ENCODE data around the gene APRT. TPM values are rescaled to one million over a fixed set of nuclear protein-coding genes. Genes with fewer than 3 reads are reported as not detected.

Gene APRT
- total and polyA plus RNA-seq, 2 donors: 122 to 198 TPM

GRCh38 chr16:88813269-88814143 is 1.8 kb upstream of the APRT start:
- H3K9me3 ChIP-seq (ENCODE audit: control insufficient read depth in 2 of 2, insufficient read depth in 1 of 2, low read length in 1 of 2): peaks cover 0 to 8% of the 10 kb centered on the region in 2 donors
- no peak overlapping the region for H3K27ac ChIP-seq (ENCODE audit: low read depth in 1 of 2, low read length in 1 of 2)
- WGBS: 90% methylated on average over 26 of the region's 26 CpGs
- no peak for DNase-seq (ENCODE audit: low read depth in 6 of 9, low spot score in 9 of 9)
- no peak overlapping the region for H3K4me3 ChIP-seq (ENCODE audit: low read length in 2 of 2)
- H3K27me3 ChIP-seq (ENCODE audit: control insufficient read depth in 2 of 2, insufficient read depth in 1 of 2, low read length in 1 of 2): no peaks in the 10 kb centered on the region
- H3K4me1 ChIP-seq (ENCODE audit: control insufficient read depth in 2 of 2, insufficient read depth in 2 of 2, low read length in 2 of 2): peaks cover 16 to 39% of the 10 kb centered on the region in 2 donors
- peaks cover 17 to 21% of the 10 kb centered on the region in 2 donors for H3K36me3 ChIP-seq (ENCODE audit: control insufficient read depth in 2 of 2, insufficient read depth in 2 of 2, low read length in 1 of 2)

- H3K9me3 ChIP-seq (ENCODE audit: control insufficient read depth in 2 of 2, insufficient read depth in 1 of 2, low read length in 1 of 2): peaks cover 0 to 8% of the 10 kb centered on the region in 2 donors
- peak overlapping the region; percentile 74 to 90 for H3K27ac ChIP-seq (ENCODE audit: low read depth in 1 of 2, low read length in 1 of 2)
- H3K4me3 ChIP-seq (ENCODE audit: low read length in 2 of 2): peak overlapping the region; percentile 74 to 84
- DNase-seq (ENCODE audit: low read depth in 6 of 9, low spot score in 9 of 9): peak in 1 of 9 donors; percentile 49
- H3K27me3 ChIP-seq (ENCODE audit: control insufficient read depth in 2 of 2, insufficient read depth in 1 of 2, low read length in 1 of 2): no peaks in the 10 kb centered on the region
- H3K36me3 ChIP-seq (ENCODE audit: control insufficient read depth in 2 of 2, insufficient read depth in 2 of 2, low read length in 1 of 2): peaks cover 26 to 27% of the 10 kb centered on the region in 2 donors
- H3K4me1 ChIP-seq (ENCODE audit: control insufficient read depth in 2 of 2, insufficient read depth in 2 of 2, low read length in 2 of 2): peaks cover 16 to 37% of the 10 kb centered on the region in 2 donors
- 56% methylated on average over 37 of the region's 37 CpGs for WGBS
Measured at GRCh38 chr16:88812513-88813268, 963 bp upstream of the APRT start.

- Histone ChIP-seq H3K36me3 (ENCODE audit: control insufficient read depth in 2 of 2, insufficient read depth in 2 of 2, low read length in 1 of 2) (peaks cover 37 to 41% of the 10 kb centered on the region in 2 donors), H3K27me3 (ENCODE audit: control insufficient read depth in 2 of 2, insufficient read depth in 1 of 2, low read length in 1 of 2) (no peaks in the 10 kb centered on the region), H3K27ac (ENCODE audit: low read depth in 1 of 2, low read length in 1 of 2) (peak overlapping the region; percentile 87 to 90), H3K9me3 (ENCODE audit: control insufficient read depth in 2 of 2, insufficient read depth in 1 of 2, low read length in 1 of 2) (peaks cover 0 to 10% of the 10 kb centered on the region in 2 donors), H3K4me1 (ENCODE audit: control insufficient read depth in 2 of 2, insufficient read depth in 2 of 2, low read length in 2 of 2) (peaks cover 16 to 34% of the 10 kb centered on the region in 2 donors), H3K4me3 (ENCODE audit: low read length in 2 of 2) (peak overlapping the region; percentile 74 to 84)
- 3% methylated on average over 65 of the region's 65 CpGs for WGBS
- peak in 5 of 9 donors; percentile 72 to 89 (median 82) for DNase-seq (ENCODE audit: low read depth in 6 of 9, low spot score in 9 of 9)
Measured at GRCh38 chr16:88810912-88811768, 588 bp downstream of the APRT start.

GRCh38 chr16:88810166-88810911 is 1.4 kb downstream of the APRT start:
- DNase-seq (ENCODE audit: low read depth in 6 of 9, low spot score in 9 of 9): peak in 1 of 9 donors; percentile 24
- H3K4me3 ChIP-seq (ENCODE audit: low read length in 2 of 2): peak overlapping the region; percentile 74 to 84

GRCh38 chr16:88809676-88810165 is 2.0 kb downstream of the APRT start:
- peaks cover 48 to 54% of the 10 kb centered on the region in 2 donors for H3K36me3 ChIP-seq (ENCODE audit: control insufficient read depth in 2 of 2, insufficient read depth in 2 of 2, low read length in 1 of 2)
- H3K27ac ChIP-seq (ENCODE audit: low read depth in 1 of 2, low read length in 1 of 2): no peak overlapping the region
- H3K4me1 ChIP-seq (ENCODE audit: control insufficient read depth in 2 of 2, insufficient read depth in 2 of 2, low read length in 2 of 2): peaks cover 18 to 36% of the 10 kb centered on the region in 2 donors
- H3K4me3 ChIP-seq (ENCODE audit: low read length in 2 of 2): no peak overlapping the region
- H3K27me3 ChIP-seq (ENCODE audit: control insufficient read depth in 2 of 2, insufficient read depth in 1 of 2, low read length in 1 of 2): no peaks in the 10 kb centered on the region
- 94% methylated on average over 10 of the region's 10 CpGs for WGBS
- H3K9me3 ChIP-seq (ENCODE audit: control insufficient read depth in 2 of 2, insufficient read depth in 1 of 2, low read length in 1 of 2): peaks cover 0 to 4% of the 10 kb centered on the region in 2 donors
- DNase-seq (ENCODE audit: low read depth in 6 of 9, low spot score in 9 of 9): no peak

More at GRCh38 chr16:88810166-88810911, 1.4 kb downstream of the APRT start:
- Histone ChIP-seq H3K36me3 (ENCODE audit: control insufficient read depth in 2 of 2, insufficient read depth in 2 of 2, low read length in 1 of 2) (peaks cover 45 to 48% of the 10 kb centered on the region in 2 donors), H3K27me3 (ENCODE audit: control insufficient read depth in 2 of 2, insufficient read depth in 1 of 2, low read length in 1 of 2) (no peaks in the 10 kb centered on the region), H3K27ac (ENCODE audit: low read depth in 1 of 2, low read length in 1 of 2) (peak overlapping the region in 1 of 2 donors; percentile 72), H3K4me1 (ENCODE audit: control insufficient read depth in 2 of 2, insufficient read depth in 2 of 2, low read length in 2 of 2) (peaks cover 13 to 30% of the 10 kb centered on the region in 2 donors), H3K9me3 (ENCODE audit: control insufficient read depth in 2 of 2, insufficient read depth in 1 of 2, low read length in 1 of 2) (peaks cover 0 to 4% of the 10 kb centered on the region in 2 donors)
- WGBS: 59% methylated on average over 12 of the region's 12 CpGs

- H3K4me1 ChIP-seq (ENCODE audit: control insufficient read depth in 2 of 2, insufficient read depth in 2 of 2, low read length in 2 of 2): peaks cover 24 to 42% of the 10 kb centered on the region in 2 donors
- no peaks in the 10 kb centered on the region for H3K27me3 ChIP-seq (ENCODE audit: control insufficient read depth in 2 of 2, insufficient read depth in 1 of 2, low read length in 1 of 2)
- no peak overlapping the region for H3K4me3 ChIP-seq (ENCODE audit: low read length in 2 of 2)
- no peak for DNase-seq (ENCODE audit: low read depth in 6 of 9, low spot score in 9 of 9)
- no peak overlapping the region for H3K27ac ChIP-seq (ENCODE audit: low read depth in 1 of 2, low read length in 1 of 2)
- H3K9me3 ChIP-seq (ENCODE audit: control insufficient read depth in 2 of 2, insufficient read depth in 1 of 2, low read length in 1 of 2): peaks cover 0 to 4% of the 10 kb centered on the region in 2 donors
- WGBS: 97% methylated on average over 10 of the region's 10 CpGs
- H3K36me3 ChIP-seq (ENCODE audit: control insufficient read depth in 2 of 2, insufficient read depth in 2 of 2, low read length in 1 of 2): peaks cover 48 to 56% of the 10 kb centered on the region in 2 donors
Measured at GRCh38 chr16:88809068-88809675, 2.6 kb downstream of the APRT start.

GRCh38 chr16:88807626-88808453 is 3.9 kb downstream of the APRT start:
- Histone ChIP-seq H3K27ac (ENCODE audit: low read depth in 1 of 2, low read length in 1 of 2) (no peak overlapping the region), H3K36me3 (ENCODE audit: control insufficient read depth in 2 of 2, insufficient read depth in 2 of 2, low read length in 1 of 2) (peaks cover 48 to 56% of the 10 kb centered on the region in 2 donors), H3K4me3 (ENCODE audit: low read length in 2 of 2) (no peak overlapping the region), H3K4me1 (ENCODE audit: control insufficient read depth in 2 of 2, insufficient read depth in 2 of 2, low read length in 2 of 2) (peaks cover 25 to 42% of the 10 kb centered on the region in 2 donors), H3K9me3 (ENCODE audit: control insufficient read depth in 2 of 2, insufficient read depth in 1 of 2, low read length in 1 of 2) (peaks cover 0 to 4% of the 10 kb centered on the region in 2 donors), H3K27me3 (ENCODE audit: control insufficient read depth in 2 of 2, insufficient read depth in 1 of 2, low read length in 1 of 2) (no peaks in the 10 kb centered on the region)
- DNase-seq (ENCODE audit: low read depth in 6 of 9, low spot score in 9 of 9): no peak
- WGBS: 97% methylated on average over 26 of the region's 26 CpGs

Data from thymus (tissue), 11 donors.